ENCODE measurements around the gene TBCK. TPM values are rescaled to one million over a fixed set of nuclear protein-coding genes. Genes with fewer than 3 reads are reported as not detected.

The TBCK gene
- total RNA-seq, 1 experiment from 2014 or later, result 22.3 TPM

GRCh38 chr4:106038908-106039307 is 277.1 kb downstream of the TBCK start:
- TF ChIP-seq EZH2phosphoT487 (IDR thresholded peaks at IDR 0.05; ENCODE audit: borderline replicate concordance) (no peak), SRF (IDR thresholded peaks at IDR 0.05; ENCODE audit: low read depth) (no peak)
- Histone ChIP-seq H4K20me1 (ENCODE audit: insufficient read depth) (no peaks in the 10 kb centered on the region), H3K27me3 (ENCODE audit: insufficient read depth, low read length) (no peaks in the 10 kb centered on the region), H3K27ac (ENCODE audit: low read depth, low read length) (no peak overlapping the region), H3K4me3 (replicated peaks in 1 of 2; ENCODE audit: low read depth in 1 of 2, low read length in 2 of 2) (no peak overlapping the region), H2AFZ (ENCODE audit: low read depth, low read length, poor library complexity, severe bottlenecking) (no peak overlapping the region), H3K9me2 (ENCODE audit: insufficient read depth) (no peaks in the 10 kb centered on the region), H3K9ac (ENCODE audit: low read length) (no peak overlapping the region), H3K9me3 (ENCODE audit: control insufficient read depth in 1 of 2, insufficient read depth in 1 of 2, low read depth in 1 of 2, low read length in 2 of 2) (no peaks in the 10 kb centered on the region), H3K4me2 (ENCODE audit: low read length) (no peak overlapping the region), H3K79me2 (ENCODE audit: insufficient read depth, low read length) (no peaks in the 10 kb centered on the region), H3K36me3 (ENCODE audit: control insufficient read depth in 1 of 2, insufficient read depth in 2 of 2, low read length in 2 of 2) (no peaks in the 10 kb centered on the region), H3K4me1 (ENCODE audit: control insufficient read depth in 1 of 2, insufficient read depth in 2 of 2, low read length in 2 of 2) (peaks cover 0 to 3% of the 10 kb centered on the region in 2 experiments; a peak in 2 of 4 replicates)
- no peak for DNase-seq (ENCODE audit: low read depth, low spot score)
- RAD21 ChIA-PET (ENCODE audit: low non-redundant PET in 1 of 2, low total read pairs in 2 of 2, uncharacterized antibody in 2 of 2, unreplicated experiment in 2 of 2), result no interaction called here
- CTCF ChIA-PET, result no interaction called here
- POLR2A ChIA-PET, result no interaction called here
- ATAC-seq, result no peak
- intact Hi-C loops (cut with micrococcal nuclease), result no loop called here
- BruUV-seq (replicated peaks), result no TSS peak

GRCh38 chr4:106038012-106038411 is 278.0 kb downstream of the TBCK start:
- TF ChIP-seq YY1 (IDR thresholded peaks at IDR 0.05; ENCODE audit: extremely low read depth, insufficient replicate concordance, low read depth, low read length) (no peak), SP1 (IDR thresholded peaks at IDR 0.05; ENCODE audit: low read depth) (no peak), SRF (IDR thresholded peaks at IDR 0.05; ENCODE audit: low read depth) (no peak), CEBPB (IDR thresholded peaks at IDR 0.05; ENCODE audit: low read depth) (no peak), JUND (IDR thresholded peaks at IDR 0.05) (no peak), REST (IDR thresholded peaks at IDR 0.05; ENCODE audit: low read depth) (no peak), RAD21 (IDR thresholded peaks at IDR 0.05; ENCODE audit: low read depth) (no peak), EZH2 (IDR thresholded peaks at IDR 0.05) (no peak), ATF3 (IDR thresholded peaks at IDR 0.05) (no peak), ZBTB33 (IDR thresholded peaks at IDR 0.05; ENCODE audit: extremely low read depth, insufficient replicate concordance, low read length) (no peak), EGR1 (IDR thresholded peaks at IDR 0.05; ENCODE audit: low read depth) (no peak)
- ATAC-seq (no peak), DNase-seq (ENCODE audit: low read depth, low spot score) (no peak)
- no peaks in the 10 kb centered on the region for H3K36me3 ChIP-seq (ENCODE audit: control insufficient read depth in 1 of 2, insufficient read depth in 2 of 2, low read length in 2 of 2)
- H2AFZ ChIP-seq (ENCODE audit: low read depth, low read length, poor library complexity, severe bottlenecking), result no peak overlapping the region
- H3K9me2 ChIP-seq (ENCODE audit: insufficient read depth), result no peaks in the 10 kb centered on the region
- no peak overlapping the region for H3K4me2 ChIP-seq (ENCODE audit: low read length)
- no peaks in the 10 kb centered on the region for H4K20me1 ChIP-seq (ENCODE audit: insufficient read depth)
- CTCF ChIA-PET, result no interaction called here
- H3K79me2 ChIP-seq (ENCODE audit: insufficient read depth, low read length), result no peaks in the 10 kb centered on the region
- H3K27me3 ChIP-seq (ENCODE audit: insufficient read depth, low read length), result no peaks in the 10 kb centered on the region
- RAD21 ChIA-PET (ENCODE audit: low non-redundant PET in 1 of 2, low total read pairs in 2 of 2, uncharacterized antibody in 2 of 2, unreplicated experiment in 2 of 2), result no interaction called here
- H3K4me3 ChIP-seq (replicated peaks in 1 of 2; ENCODE audit: low read depth in 1 of 2, low read length in 2 of 2), result no peak overlapping the region
- intact Hi-C loops (cut with micrococcal nuclease), result no loop called here
- H3K9ac ChIP-seq (ENCODE audit: low read length), result no peak overlapping the region
- no peak overlapping the region for H3K27ac ChIP-seq (ENCODE audit: low read depth, low read length)
- POLR2A ChIA-PET, result no interaction called here
- H3K4me1 ChIP-seq (ENCODE audit: control insufficient read depth in 1 of 2, insufficient read depth in 2 of 2, low read length in 2 of 2), result peaks cover 0 to 7% of the 10 kb centered on the region in 2 experiments; a peak in 2 of 4 replicates
- H3K9me3 ChIP-seq (ENCODE audit: control insufficient read depth in 1 of 2, insufficient read depth in 1 of 2, low read depth in 1 of 2, low read length in 2 of 2), result no peaks in the 10 kb centered on the region
- BruUV-seq (replicated peaks), result no TSS peak
